Fibroblast of pulmonary artery (primary cell): ENCODE results near the gene PAPSS1.
A peak's percentile ranks its signal among the peaks of the same experiment; 100 is the strongest.

ENCODE experiments used
- DNase-seq: peaks from one replicate; pipeline ENCODE4 v3.0.0-alpha.2; 2010; ENCODE audit warnings: low read depth
- H3K4me3 ChIP-seq: replicated peaks from 2 replicates; pipeline ENCODE4 v1.5.1; 2011; ENCODE audit warnings: low read depth, mild to moderate bottlenecking, control low read depth, low read length, moderate library complexity
- CTCF ChIP-seq: IDR thresholded peaks from 2 replicates; pipeline ENCODE4 v1.5.1; 2011; ENCODE audit warnings: mild to moderate bottlenecking, control low read depth, low read length, inconsistent platforms; ENCODE audit errors: missing control alignments

PAPSS1 gene

GRCh38 chr4:107572281-107572680, 147.8 kb downstream of the PAPSS1 start:
- TF ChIP-seq CTCF, result no peak
- no peak for DNase-seq
- H3K4me3 ChIP-seq, result no peak overlapping the region

- no peak for DNase-seq
- no peak for TF ChIP-seq CTCF
- H3K4me3 ChIP-seq, result no peak overlapping the region
Measured at GRCh38 chr4:107570952-107571351, 149.1 kb downstream of the PAPSS1 start.

GRCh38 chr4:107564326-107564725, 155.7 kb downstream of the PAPSS1 start:
- no peak for TF ChIP-seq CTCF
- DNase-seq, result peak; percentile 63

More at GRCh38 chr4:107564326-107564725, 155.7 kb downstream of the PAPSS1 start:
- H3K4me3 ChIP-seq, result no peak overlapping the region
